ENCODE measurements around the gene ARID1B.

Gene ARID1B

DNA sequence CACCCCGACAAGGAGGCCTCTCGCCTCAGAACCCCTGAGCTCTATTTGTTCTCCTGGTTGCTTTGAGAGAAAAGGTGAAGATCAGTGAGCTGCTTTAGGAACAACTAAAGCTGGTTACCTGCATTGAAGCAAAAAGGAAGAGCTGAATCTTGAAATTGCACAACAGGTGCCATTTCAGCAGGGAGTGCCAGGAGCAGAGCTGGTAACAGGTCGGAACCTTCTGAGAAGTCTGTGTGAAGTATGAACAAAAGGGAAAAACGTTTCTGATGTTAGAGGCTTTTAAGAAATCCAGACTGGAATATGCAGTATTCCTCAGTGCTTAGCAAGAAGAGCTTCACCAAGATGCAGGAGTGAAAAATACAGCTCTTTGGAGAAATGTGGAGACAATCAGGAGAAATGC is 382.2 kb downstream of the ARID1B start:
- no peak for TF ChIP-seq ZFX (IDR thresholded peaks at IDR 0.05)
- TF ChIP-seq, protein P1, sequence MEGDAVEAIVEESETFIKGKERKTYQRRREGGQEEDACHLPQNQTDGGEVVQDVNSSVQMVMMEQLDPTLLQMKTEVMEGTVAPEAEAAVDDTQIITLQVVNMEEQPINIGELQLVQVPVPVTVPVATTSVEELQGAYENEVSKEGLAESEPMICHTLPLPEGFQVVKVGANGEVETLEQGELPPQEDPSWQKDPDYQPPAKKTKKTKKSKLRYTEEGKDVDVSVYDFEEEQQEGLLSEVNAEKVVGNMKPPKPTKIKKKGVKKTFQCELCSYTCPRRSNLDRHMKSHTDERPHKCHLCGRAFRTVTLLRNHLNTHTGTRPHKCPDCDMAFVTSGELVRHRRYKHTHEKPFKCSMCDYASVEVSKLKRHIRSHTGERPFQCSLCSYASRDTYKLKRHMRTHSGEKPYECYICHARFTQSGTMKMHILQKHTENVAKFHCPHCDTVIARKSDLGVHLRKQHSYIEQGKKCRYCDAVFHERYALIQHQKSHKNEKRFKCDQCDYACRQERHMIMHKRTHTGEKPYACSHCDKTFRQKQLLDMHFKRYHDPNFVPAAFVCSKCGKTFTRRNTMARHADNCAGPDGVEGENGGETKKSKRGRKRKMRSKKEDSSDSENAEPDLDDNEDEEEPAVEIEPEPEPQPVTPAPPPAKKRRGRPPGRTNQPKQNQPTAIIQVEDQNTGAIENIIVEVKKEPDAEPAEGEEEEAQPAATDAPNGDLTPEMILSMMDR (conservative IDR thresholded peaks at IDR 0.05): no peak
- H3K27ac ChIP-seq: no peak overlapping the region

DNA sequence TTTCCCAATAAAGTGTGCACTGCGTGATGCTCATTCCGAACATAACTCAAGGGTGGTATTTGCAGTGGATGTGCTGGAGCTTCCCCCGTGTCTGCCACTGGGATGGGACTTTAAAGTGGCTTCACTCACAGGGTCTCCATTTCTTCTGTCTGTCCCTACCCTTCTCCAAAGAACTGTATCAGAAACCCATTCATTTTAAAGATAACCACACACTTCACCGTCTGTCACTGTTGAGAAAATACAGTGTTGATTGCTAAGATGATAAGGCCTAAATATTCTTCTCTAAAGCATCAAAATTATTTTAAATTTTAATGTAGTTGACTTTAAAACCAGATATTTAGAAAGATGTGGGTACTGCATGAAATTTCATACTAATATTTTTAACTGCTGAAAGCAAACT is 384.7 kb downstream of the ARID1B start:
- no peak overlapping the region for H3K27ac ChIP-seq
- TF ChIP-seq ZFX (IDR thresholded peaks at IDR 0.05): no peak
- TF ChIP-seq, protein P1 (conservative IDR thresholded peaks at IDR 0.05): no peak

DNA sequence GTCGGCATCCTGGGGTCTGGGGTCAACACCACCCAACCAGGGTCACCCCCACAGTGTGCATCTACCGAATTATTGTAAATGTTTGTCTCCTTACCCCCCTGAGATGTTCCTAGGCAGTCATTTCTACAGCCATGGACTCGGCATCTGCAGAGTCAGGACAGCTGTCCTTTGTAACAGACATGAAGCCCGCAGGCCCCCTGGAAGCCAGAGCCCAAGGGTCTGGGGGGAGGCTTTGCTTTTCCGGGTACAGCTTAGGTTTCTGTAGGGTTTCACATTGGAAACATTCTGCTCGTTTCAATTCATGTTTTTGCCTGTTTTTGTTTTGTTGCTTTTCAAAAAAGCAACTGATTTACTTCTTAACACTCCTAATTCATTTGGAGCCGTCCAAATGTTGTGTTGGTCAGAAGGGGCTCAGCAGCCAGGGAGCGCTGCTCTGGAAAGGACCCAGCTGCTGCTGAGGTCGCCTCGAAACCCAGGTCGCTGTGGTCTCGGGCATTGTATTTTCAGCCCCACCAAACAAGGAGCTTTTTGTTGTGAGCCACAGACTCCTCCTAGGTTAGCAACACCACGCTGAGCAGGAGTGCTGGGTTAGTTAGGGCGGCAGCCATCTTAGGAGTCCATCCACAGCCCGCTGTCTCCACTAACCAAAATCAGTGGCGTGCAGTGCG is 385.7 kb downstream of the ARID1B start:
- TF ChIP-seq ZFX (IDR thresholded peaks at IDR 0.05): no peak
- TF ChIP-seq, protein P1 (conservative IDR thresholded peaks at IDR 0.05): no peak
- no peak overlapping the region for H3K27ac ChIP-seq

DNA sequence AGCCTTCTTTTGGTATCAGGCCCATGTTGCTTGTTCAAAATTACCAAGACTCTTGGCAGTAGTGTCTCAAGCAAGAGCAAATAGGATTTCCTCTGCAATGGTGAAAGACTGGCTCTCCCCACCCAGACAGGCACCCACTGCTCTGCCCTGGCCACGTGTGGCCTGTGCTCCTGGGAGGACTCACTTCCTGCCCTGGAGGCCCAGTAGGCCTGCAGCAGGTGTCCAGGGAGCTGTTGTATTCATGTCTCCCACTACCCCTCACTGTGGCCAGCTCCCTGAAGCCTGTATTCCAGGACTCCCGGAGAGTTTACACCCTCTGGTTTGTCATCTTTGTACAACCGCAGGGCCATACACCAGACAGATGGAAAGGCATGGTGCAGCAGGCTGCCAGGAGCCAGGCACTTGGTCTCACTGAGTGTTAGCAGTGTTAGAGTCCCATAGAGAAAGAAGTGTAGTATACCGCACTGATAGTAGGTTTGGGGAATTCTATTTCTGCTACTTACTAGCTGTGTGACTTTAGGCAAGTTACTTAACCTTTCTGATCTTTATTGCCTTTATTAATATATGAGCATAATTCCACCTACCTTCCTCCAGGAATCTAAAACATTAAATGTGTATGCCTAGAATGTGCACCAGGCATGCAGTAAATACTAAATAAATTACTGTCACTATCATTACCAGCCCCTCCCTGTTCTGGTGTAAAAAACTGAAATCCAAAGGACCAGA is 386.4 kb downstream of the ARID1B start:
- no peak overlapping the region for H3K27ac ChIP-seq
- TF ChIP-seq ZFX (IDR thresholded peaks at IDR 0.05): no peak
- TF ChIP-seq, protein P1 (conservative IDR thresholded peaks at IDR 0.05): no peak

DNA sequence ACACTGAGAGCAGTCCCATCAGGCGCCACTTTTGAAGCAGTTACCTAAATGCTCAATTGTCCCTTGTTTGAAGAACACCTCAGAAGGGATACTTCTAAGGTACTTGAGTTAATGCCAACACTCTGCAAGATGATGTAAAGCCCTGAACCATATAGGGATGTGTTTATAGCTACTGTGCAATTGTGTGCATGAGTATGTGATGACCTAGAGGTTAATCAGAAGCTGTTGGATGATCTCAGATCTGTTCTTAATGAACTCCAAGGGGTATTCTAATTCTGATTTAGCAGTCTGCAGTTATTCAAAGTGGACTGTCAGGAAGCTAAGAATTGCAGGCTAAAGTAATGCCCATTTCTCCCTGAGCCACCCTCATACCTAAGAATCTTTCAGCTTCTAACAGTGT is 387.8 kb downstream of the ARID1B start:
- no peak for TF ChIP-seq ZFX (IDR thresholded peaks at IDR 0.05)
- TF ChIP-seq, protein P1 (conservative IDR thresholded peaks at IDR 0.05): no peak
- no peak overlapping the region for H3K27ac ChIP-seq

DNA sequence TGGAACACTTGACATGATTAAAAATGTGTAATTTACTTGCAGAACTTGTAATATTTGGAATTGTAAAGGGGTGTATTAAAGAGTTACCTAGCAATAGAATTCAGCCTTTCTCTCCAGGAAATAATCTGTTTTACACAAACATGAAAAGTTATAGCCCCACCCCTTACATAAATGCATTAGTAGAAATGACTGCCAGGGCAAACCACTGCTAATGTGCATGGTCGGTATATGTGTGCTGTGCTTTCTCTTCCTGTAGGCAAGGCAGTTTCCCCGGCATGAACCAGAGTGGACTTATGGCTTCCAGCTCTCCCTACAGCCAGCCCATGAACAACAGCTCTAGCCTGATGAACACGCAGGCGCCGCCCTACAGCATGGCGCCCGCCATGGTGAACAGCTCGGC is 389.6 kb downstream of the ARID1B start:
- no peak for TF ChIP-seq ZFX (IDR thresholded peaks at IDR 0.05)
- TF ChIP-seq, protein P1 (conservative IDR thresholded peaks at IDR 0.05): no peak
- H3K27ac ChIP-seq: no peak overlapping the region

DNA sequence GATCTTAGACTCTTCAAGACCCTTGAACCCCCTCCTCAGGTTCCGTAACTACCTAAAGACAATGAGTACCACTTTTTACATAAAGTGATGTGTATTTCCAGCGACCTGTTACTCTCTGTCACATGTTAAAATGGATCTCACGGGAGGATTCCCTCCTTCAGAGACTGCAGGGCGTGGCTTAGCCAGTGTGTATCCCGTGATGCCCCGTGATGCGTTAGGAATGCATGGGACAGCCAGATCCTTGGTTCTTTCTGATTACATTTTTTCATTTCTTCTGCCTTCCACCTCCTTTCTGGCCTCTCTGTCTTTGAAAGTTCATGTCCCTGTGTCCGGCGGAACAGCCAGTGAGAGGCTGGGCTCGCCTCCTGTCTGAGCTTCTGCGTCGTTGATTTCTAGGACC is 390.7 kb downstream of the ARID1B start:
- no peak overlapping the region for H3K27ac ChIP-seq
- TF ChIP-seq, protein P1 (conservative IDR thresholded peaks at IDR 0.05): no peak
- no peak for TF ChIP-seq ZFX (IDR thresholded peaks at IDR 0.05)
